ENCODE data around the gene NALCN. TPM values are rescaled to one million over a fixed set of nuclear protein-coding genes. Genes with fewer than 3 reads are reported as not detected.

Gene NALCN
- total RNA-seq, 4 donors from 2014 or later = under 0.01 to 1.3 (median 0.17) TPM; not detected in 1

DNA sequence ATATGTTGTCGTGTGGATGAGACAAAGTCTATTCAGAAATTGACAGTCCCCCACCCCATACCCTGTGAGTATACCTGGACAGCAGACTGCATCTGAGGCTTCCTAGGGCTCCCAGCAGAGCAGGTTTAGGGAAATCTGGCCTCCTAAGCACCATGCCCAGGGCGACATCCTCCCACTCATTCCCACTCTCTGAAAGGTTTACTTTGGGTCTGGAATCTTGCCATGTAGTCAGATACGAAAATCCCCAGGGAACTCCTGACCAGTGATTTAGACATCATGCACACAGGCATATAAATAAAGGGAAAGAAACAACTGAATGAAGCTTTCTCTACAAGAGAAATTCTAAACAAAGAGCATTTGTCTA is 717 bp upstream of the NALCN start:
- TF ChIP-seq, protein P1, sequence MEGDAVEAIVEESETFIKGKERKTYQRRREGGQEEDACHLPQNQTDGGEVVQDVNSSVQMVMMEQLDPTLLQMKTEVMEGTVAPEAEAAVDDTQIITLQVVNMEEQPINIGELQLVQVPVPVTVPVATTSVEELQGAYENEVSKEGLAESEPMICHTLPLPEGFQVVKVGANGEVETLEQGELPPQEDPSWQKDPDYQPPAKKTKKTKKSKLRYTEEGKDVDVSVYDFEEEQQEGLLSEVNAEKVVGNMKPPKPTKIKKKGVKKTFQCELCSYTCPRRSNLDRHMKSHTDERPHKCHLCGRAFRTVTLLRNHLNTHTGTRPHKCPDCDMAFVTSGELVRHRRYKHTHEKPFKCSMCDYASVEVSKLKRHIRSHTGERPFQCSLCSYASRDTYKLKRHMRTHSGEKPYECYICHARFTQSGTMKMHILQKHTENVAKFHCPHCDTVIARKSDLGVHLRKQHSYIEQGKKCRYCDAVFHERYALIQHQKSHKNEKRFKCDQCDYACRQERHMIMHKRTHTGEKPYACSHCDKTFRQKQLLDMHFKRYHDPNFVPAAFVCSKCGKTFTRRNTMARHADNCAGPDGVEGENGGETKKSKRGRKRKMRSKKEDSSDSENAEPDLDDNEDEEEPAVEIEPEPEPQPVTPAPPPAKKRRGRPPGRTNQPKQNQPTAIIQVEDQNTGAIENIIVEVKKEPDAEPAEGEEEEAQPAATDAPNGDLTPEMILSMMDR (IDR thresholded peaks at IDR 0.05; ENCODE audit: low read depth) = no peak

GRCh38 chr13:101415358-101416174 is 742 bp downstream of the NALCN start:
- TF ChIP-seq, protein P1 (IDR thresholded peaks at IDR 0.05; ENCODE audit: low read depth) = no peak

DNA sequence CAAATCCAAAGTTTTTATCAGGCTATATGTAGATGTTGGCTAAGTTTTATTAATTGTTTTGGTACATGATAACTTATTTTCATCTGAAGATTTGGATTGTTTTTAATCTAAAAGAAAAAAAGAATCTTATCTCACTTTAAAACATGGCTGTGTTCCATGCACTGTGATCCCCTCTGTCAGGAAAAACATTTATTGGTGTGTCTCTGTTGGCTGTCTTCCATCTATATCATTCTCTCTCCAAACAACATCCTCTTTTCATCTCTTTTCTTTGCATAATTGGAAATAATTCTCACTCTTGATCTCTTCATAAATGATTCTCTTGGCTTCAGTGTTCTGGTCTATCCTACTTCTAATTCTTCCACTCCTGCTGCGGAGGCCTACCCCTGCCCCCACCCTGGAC is 4.2 kb downstream of the NALCN start:
- TF ChIP-seq, protein P1 (IDR thresholded peaks at IDR 0.05; ENCODE audit: low read depth) = no peak

DNA sequence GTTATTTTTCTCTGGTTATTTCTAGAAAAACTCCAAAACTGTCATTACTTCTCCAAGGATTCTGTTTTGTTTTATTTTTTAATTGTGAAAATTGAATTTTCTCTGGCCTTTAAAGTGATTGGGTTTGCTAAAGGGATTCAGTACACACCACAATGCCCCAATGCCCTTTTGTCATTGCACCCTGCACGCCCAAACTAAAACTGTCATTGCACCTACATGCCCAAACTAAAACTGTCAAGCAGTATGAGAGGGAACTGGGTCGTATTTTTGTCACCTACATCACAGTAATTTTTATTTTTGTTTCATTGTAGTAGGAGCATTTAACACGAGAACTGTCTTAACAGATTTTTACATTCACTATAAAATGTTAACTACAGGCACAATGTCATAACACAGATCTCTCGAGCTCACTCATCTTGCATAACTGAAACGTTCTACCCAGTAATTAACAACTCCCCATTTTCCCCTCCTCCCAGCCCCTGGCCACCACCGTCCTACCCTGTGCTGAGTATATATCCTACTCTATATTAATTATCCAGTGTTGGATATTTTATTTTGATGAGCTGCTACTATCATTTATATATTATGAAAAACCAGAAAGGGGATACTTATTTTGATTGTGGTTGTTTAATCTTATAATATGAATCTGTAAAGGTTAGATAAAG is 7.2 kb downstream of the NALCN start:
- TF ChIP-seq, protein P1 (IDR thresholded peaks at IDR 0.05; ENCODE audit: low read depth) = no peak

GRCh38 chr13:101408154-101408553 is 8.2 kb downstream of the NALCN start:
- TF ChIP-seq, protein P1 (IDR thresholded peaks at IDR 0.05; ENCODE audit: low read depth) = no peak

- TF ChIP-seq, protein P1 (IDR thresholded peaks at IDR 0.05; ENCODE audit: low read depth) = no peak
These were observed 9.5 kb downstream of the NALCN start for GRCh38 chr13:101406791-101407190.

DNA sequence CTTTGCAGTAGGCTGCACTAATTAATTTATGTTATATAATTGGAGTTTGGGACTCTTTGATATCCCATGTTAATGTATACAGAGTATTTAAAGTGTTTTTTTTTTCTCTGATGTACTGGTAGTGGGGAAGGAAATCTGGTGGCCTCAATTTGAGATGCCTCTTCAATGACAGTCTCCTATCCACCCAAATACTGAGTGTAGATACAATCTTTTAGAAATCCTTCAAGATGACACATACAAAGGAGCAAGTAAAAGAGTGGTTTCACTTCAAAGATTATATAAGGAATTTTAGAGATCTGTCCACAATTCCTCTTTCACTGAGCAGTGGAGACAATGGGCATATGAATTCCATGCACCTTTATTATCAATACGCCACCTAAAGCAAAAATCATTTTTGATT is 15.1 kb downstream of the NALCN start:
- TF ChIP-seq, protein P1 (IDR thresholded peaks at IDR 0.05; ENCODE audit: low read depth) = no peak

All from subcutaneous adipose tissue (tissue), 4 donors.